ENCODE results near the gene ADM2.
"Not testable (repeated sequence)": the region's sequence is repeated elsewhere in the genome, so short reads cannot be mapped to it uniquely, and the experiment has no call there.

ADM2 gene

GRCh38 chr22:50526834-50527801, 45.8 kb downstream of the ADM2 start:
- DNase-seq = peak; percentile 39

- no peak for DNase-seq
Measured at GRCh38 chr22:50527921-50528681, 46.8 kb downstream of the ADM2 start.

- DNase-seq = no peak
Measured at GRCh38 chr22:50528682-50529415, 47.5 kb downstream of the ADM2 start.

- DNase-seq = no peak
Measured at GRCh38 chr22:50529416-50529896, 48.1 kb downstream of the ADM2 start.

- peak; percentile 72 for DNase-seq
Measured at GRCh38 chr22:50529897-50530579, 48.7 kb downstream of the ADM2 start, which contains the start of gene TYMP. Gene TYMP, minus strand, starts transcription at chr22:50530012. Its CDS starts 303 bp downstream, at chr22:50529709.

- DNase-seq = no peak
Measured at GRCh38 chr22:50530580-50530876, 49.2 kb downstream of the ADM2 start.

GRCh38 chr22:50530877-50531545, 49.7 kb downstream of the ADM2 start:
- peak; percentile 81 for DNase-seq

- peak; percentile 76 for DNase-seq
Measured at GRCh38 chr22:50531546-50531961, 50.2 kb downstream of the ADM2 start.

- DNase-seq = no peak
Measured at GRCh38 chr22:50531962-50532674, 50.8 kb downstream of the ADM2 start.

- no peak for DNase-seq
Measured at GRCh38 chr22:50532824-50533796, 51.8 kb downstream of the ADM2 start.

GRCh38 chr22:50533856-50534711, 52.7 kb downstream of the ADM2 start:
- not testable (repeated sequence) for DNase-seq

GRCh38 chr22:50535113-50535512, 53.8 kb downstream of the ADM2 start:
- no peak for DNase-seq
